Epithelial cell of esophagus (primary cell): ENCODE results near the gene MLLT3.

ENCODE experiments used
- DNase-seq: peaks from one replicate; pipeline ENCODE4 v3.0.0; 2010; ENCODE audit warnings: low read depth
- H3K4me3 ChIP-seq: 2 replicates; pipeline ENCODE4 v1.5.1; 2011; ENCODE audit warnings: mild to moderate bottlenecking, low read length, control low read depth
- TF ChIP-seq, protein P1 (sequence below): IDR thresholded peaks from 2 replicates; pipeline ENCODE4 v1.5.1; 2011; ENCODE audit warnings: low read depth, mild to moderate bottlenecking, low read length, control low read depth, inconsistent platforms; ENCODE audit not compliant: insufficient read depth; ENCODE audit errors: missing control alignments

The MLLT3 gene

DNA sequence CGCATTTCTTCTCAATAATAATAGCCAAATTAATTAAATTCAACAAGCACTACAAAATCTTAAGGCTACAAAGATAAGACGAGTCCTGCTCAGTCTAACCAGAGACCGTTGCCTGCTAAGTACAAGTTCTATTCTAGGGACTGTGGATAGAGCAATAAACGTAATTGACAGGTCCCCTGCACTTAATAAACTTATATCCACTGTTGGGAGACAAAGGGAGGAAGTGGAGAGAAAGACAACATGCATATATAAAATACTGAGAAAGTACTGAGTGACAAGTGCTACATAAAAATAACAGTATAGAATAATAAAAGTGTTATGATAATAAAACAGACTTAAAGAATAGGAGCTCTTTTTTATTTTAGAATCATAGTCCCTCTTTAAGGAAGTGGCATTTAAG lies 158.1 kb downstream of the MLLT3 start:
- no peak overlapping the region for H3K4me3 ChIP-seq
- TF ChIP-seq, protein P1, sequence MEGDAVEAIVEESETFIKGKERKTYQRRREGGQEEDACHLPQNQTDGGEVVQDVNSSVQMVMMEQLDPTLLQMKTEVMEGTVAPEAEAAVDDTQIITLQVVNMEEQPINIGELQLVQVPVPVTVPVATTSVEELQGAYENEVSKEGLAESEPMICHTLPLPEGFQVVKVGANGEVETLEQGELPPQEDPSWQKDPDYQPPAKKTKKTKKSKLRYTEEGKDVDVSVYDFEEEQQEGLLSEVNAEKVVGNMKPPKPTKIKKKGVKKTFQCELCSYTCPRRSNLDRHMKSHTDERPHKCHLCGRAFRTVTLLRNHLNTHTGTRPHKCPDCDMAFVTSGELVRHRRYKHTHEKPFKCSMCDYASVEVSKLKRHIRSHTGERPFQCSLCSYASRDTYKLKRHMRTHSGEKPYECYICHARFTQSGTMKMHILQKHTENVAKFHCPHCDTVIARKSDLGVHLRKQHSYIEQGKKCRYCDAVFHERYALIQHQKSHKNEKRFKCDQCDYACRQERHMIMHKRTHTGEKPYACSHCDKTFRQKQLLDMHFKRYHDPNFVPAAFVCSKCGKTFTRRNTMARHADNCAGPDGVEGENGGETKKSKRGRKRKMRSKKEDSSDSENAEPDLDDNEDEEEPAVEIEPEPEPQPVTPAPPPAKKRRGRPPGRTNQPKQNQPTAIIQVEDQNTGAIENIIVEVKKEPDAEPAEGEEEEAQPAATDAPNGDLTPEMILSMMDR: no peak
- DNase-seq: no peak

DNA sequence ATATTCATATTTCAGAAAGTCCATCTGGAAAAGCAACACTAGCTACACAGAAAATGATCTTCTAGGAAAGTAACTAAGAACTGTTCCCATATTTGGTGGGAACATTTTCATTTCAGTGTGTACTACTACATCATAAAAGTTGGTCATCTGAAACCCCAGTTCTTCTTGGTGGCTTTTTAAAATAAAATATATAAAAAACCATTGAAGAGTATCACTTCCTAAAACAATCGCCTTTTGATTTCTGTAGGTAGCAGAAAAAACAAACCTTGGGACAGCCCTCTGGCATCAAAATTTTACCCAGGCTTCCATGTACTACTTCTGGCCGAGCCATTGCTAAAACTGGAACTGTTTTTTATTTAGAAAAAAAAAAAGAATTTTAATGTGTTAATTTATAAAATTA lies 158.5 kb downstream of the MLLT3 start:
- TF ChIP-seq, protein P1: no peak
- no peak overlapping the region for H3K4me3 ChIP-seq
- no peak for DNase-seq

DNA sequence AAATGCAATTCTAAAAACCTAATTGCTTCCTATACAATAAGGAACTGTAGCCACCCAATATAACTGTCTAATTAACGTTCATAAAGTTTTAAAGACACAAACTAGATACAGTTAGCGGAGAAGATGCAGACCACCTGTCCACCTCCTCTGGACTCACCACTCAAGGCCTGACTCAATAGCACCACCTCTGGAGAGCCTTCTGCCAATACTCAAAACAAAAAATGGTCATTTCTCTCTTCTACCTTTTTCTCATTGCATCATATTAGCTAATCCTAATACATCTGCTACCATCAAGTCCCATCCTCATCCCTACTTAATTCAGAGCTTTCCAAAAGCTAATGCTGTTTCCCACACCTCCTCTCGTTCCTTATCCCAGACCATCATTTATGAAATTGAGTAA lies 159.9 kb downstream of the MLLT3 start:
- TF ChIP-seq, protein P1: no peak
- H3K4me3 ChIP-seq: no peak overlapping the region
- no peak for DNase-seq

DNA sequence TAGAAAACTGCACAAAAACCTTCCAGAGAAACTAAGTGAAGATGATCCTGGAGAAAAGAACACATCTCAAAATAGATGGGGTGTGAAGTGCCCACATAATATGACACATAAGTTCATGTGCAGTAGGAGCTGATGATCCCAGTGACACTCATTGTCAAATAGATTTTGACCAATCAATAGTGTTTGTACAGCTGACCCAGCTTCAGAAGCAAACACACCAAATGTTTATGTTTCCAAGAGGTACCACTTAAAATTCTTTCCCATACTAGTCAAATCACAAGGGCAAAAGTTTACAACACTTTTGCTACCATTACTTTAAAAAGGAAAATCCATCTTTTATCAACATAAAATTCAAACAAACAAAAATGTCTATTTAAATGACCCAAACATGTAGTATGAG lies 175.0 kb downstream of the MLLT3 start:
- TF ChIP-seq, protein P1: no peak
- no peak for DNase-seq
- H3K4me3 ChIP-seq: no peak overlapping the region

DNA sequence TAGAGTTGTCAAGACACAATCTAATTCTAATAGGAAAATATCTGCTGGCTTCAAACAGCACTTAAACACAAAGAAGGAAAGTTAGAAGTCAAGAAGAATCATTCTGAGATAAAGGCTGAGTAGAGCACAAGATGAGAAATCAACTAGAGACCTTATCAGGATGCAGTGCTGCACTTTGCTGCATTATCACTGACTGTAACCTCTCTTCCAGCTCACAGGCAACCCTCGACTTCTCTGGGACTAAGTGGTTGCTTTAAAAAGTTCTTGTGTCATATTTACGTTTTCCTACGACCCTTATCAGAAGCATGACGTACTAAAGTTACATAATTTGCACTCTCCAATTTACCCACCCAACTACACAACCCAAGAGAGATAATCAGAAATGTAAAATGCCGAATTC lies 176.1 kb downstream of the MLLT3 start:
- no peak overlapping the region for H3K4me3 ChIP-seq
- TF ChIP-seq, protein P1: no peak
- DNase-seq: no peak

DNA sequence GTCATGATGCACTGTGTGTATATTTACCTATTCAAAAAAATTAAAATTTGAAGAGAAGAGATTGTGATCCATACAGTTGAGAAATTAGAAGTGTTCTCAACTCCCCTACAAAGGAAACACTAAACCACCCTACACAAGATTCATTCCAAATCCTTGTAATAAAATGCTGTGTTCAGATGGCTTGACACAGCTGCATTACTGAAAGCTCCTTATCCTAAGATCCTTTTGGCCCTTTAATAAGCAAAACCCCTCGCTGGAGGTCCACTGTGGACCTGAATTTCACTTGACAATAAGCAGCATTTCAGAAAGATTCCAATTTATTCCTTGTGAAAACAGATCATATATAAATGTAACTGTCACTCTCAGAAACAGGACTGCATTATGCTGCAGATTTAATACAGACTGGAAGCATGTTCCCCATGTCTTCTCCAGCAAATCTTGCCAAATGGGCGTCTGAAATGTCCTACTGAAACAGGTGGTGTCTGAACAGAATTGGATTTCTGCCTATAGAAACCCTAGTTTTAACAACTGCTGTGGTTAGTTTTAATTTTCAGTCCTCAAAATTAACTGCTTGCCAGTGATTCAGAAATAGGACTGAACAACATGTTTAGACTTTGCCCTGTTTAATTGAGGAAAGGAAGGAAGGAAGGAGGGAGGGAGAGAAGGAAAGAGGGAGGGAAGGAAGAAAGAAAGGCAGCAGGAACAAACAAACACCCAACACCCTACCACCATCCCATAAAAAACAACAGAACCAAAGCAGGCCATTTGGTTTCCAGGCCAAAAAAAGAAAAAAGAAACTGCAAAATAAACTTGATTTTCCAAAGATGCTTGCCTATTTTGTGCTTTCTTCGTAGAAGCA lies 179.6 kb downstream of the MLLT3 start:
- H3K4me3 ChIP-seq: no peak overlapping the region
- no peak for DNase-seq
- TF ChIP-seq, protein P1: no peak

DNA sequence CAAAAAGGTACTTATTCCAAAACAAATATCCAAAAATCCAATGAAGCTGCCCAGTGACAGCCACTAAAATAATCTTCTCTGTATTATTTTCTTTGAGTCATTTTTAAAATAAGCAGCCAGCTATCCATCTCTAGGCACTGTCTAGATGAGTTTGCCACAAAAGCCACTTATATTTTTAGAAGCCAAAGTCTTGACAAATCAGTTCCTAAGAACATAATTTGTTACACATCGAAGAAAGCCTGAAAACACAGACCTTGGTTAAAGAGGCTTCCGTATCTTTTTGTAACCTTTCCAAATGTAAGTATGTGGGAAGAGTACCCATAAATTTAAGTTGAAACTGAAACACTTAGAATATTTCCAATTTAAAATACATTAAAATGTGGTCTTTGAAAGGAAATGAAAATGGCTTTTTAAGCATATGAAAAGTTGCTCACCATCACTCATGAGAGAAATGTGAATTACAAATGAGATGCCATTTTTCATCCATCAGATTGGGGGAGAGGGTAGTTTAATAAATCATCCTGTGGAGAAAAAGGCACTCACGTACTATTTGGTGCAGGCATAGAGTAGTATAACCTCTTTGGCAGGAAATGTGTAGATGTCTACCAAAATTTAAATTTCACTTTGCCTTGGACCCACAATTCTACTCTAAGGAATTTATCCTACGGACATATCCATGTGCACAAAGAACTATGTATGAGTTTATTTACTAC lies 180.4 kb downstream of the MLLT3 start:
- no peak overlapping the region for H3K4me3 ChIP-seq
- DNase-seq: no peak
- TF ChIP-seq, protein P1: no peak
